Kidney (tissue), 14 donors: ENCODE results near the gene OTUD3. TPM values are rescaled to one million over a fixed set of nuclear protein-coding genes. Genes with fewer than 3 reads are reported as not detected.

Experiments used
- DNase-seq, 5 donors: peaks; one replicate each; pipeline ENCODE4 v3.0.0-alpha.2; 2013 to 2020
- FAIRE-seq: peaks from 2 replicates; lab custom pipeline; 2012; peaks lifted over from hg19 to GRCh38; lab: Jason Lieb, UNC
- H3K27ac ChIP-seq, 2 donors: one replicate each; pipeline ENCODE4 v1.7.0; 2013; ENCODE audit warnings: low read depth in 2 of 2, low read length in 2 of 2, inconsistent platforms in 1 of 2
- H3K27me3 ChIP-seq: one replicate; pipeline ENCODE4 v1.7.1; 2013; ENCODE audit warnings: low read length, inconsistent platforms; ENCODE audit not compliant: control insufficient read depth, insufficient read depth
- H3K36me3 ChIP-seq, 3 donors: one replicate each; pipeline versions ENCODE4 v1.7.0 to v1.7.1; 2013; ENCODE audit warnings: low read length in 3 of 3, control low read depth in 1 of 3, inconsistent platforms in 1 of 3; ENCODE audit not compliant: insufficient read depth in 3 of 3, control insufficient read depth in 2 of 3
- H3K4me1 ChIP-seq, 3 donors: one replicate each; pipeline versions ENCODE4 v1.7.0 to v1.7.1; 2013; ENCODE audit warnings: low read length in 3 of 3, inconsistent platforms in 1 of 3, low read depth in 1 of 3; ENCODE audit not compliant: control insufficient read depth in 2 of 3, insufficient read depth in 2 of 3
- H3K4me3 ChIP-seq, 3 donors: one replicate each; pipeline versions ENCODE4 v1.7.0 to v1.8.1; 2013; ENCODE audit warnings: low read length in 3 of 3, control low read depth in 1 of 3, inconsistent platforms in 1 of 3
- H3K9ac ChIP-seq, 3 donors: one replicate each; pipeline versions ENCODE4 v1.7.0 to v1.7.1; 2013; ENCODE audit warnings: low read length in 3 of 3, control low read depth in 1 of 3, inconsistent platforms in 1 of 3
- H3K9me3 ChIP-seq, 3 donors: one replicate each; pipeline versions ENCODE4 v1.7.0 to v1.7.1; 2013; ENCODE audit warnings: low read length in 3 of 3, control low read depth in 1 of 3, inconsistent platforms in 1 of 3; ENCODE audit not compliant: control insufficient read depth in 2 of 3, insufficient read depth in 1 of 3
- intact Hi-C: fragments of 100-400 bp; cut with DNase I; formaldehyde crosslinking; loops from one replicate; pipeline ENCODE4 v1.11.1; 2022
- polyA plus RNA-seq: library from polyadenylated mRNA; stranded (reverse); fragments of 350-450 nt; fragmentation: Illumina TruSeq; extraction: RNeasy Lipid Tissue Mini Kit (QIAGEN cat#74804); gene quantifications from one replicate; pipeline ENCODE4 v1.2.3, GENCODE V29; 2014; ENCODE audit warnings: low read depth, low replicate concordance; ENCODE audit not compliant: insufficient read depth
- total RNA-seq: library from RNA; stranded (reverse); fragmentation: NEBNext Ultra II Directional; extraction: Animal tissue kit (Norgen Biotek cat#: 25700); gene quantifications from one replicate; pipeline ENCODE4 v1.2.1, GENCODE V29; 2021
- TF ChIP-seq, protein P1 (sequence below): IDR thresholded peaks from 3 replicates; pipeline ENCODE4 v1.5.1; 2012; ENCODE audit warnings: mild to moderate bottlenecking, moderate library complexity, borderline replicate concordance; ENCODE audit not compliant: insufficient read depth; ENCODE audit errors: extremely low read depth
- donor health status: control.
- donor health status: control.
- donor health status: control.
- donor health status: control.
- donor health status: control.
- donor health status: DM: yes; HTN: yes; CAD: no.
- donor health status: Normal renal cell carcinoma (clear cell type).

OTUD3 gene
- total and polyA plus RNA-seq, 2 donors from 2014 or later: 2.5 to 12.9 TPM

- TF ChIP-seq, protein P1, sequence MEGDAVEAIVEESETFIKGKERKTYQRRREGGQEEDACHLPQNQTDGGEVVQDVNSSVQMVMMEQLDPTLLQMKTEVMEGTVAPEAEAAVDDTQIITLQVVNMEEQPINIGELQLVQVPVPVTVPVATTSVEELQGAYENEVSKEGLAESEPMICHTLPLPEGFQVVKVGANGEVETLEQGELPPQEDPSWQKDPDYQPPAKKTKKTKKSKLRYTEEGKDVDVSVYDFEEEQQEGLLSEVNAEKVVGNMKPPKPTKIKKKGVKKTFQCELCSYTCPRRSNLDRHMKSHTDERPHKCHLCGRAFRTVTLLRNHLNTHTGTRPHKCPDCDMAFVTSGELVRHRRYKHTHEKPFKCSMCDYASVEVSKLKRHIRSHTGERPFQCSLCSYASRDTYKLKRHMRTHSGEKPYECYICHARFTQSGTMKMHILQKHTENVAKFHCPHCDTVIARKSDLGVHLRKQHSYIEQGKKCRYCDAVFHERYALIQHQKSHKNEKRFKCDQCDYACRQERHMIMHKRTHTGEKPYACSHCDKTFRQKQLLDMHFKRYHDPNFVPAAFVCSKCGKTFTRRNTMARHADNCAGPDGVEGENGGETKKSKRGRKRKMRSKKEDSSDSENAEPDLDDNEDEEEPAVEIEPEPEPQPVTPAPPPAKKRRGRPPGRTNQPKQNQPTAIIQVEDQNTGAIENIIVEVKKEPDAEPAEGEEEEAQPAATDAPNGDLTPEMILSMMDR: no peak
- intact Hi-C loops: no loop called here
- no peak overlapping the region for H3K4me3 ChIP-seq
- no peaks in the 10 kb centered on the region for H3K4me1 ChIP-seq
- DNase-seq (no peak), FAIRE-seq (no peak)
- no peak overlapping the region for H3K27ac ChIP-seq
- no peak overlapping the region for H3K9ac ChIP-seq
- H3K36me3 ChIP-seq: no peaks in the 10 kb centered on the region
- peaks cover 0 to 4% (median 0%) of the 10 kb centered on the region in 3 donors for H3K9me3 ChIP-seq
- H3K27me3 ChIP-seq: no peaks in the 10 kb centered on the region
Measured at GRCh38 chr1:19860418-19860817, 21.8 kb upstream of the OTUD3 start.

DNA sequence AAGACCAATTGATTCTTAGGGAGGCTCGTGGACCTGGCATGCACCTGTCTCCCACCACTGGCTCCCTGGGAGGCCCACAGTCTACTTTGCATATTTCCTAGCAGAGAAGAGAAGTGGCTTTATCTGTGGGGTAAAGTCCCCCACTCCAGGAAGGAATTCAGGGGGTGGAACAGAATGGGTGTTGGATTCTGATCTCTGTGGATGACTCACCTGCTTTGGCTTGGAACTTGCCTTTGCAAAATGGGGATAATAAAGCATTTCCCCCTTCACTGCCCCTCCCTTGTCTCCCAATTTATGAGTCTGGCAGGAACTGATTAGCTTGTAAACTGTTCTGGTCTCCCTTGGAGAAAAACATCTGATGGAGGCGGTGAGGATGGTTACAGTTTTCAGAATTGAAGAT lies 21.2 kb upstream of the OTUD3 start:
- Histone ChIP-seq H3K4me3 (no peak overlapping the region), H3K9ac (no peak overlapping the region), H3K36me3 (no peaks in the 10 kb centered on the region), H3K27me3 (no peaks in the 10 kb centered on the region), H3K9me3 (peaks cover 0 to 4% (median 0%) of the 10 kb centered on the region in 3 donors), H3K27ac (no peak overlapping the region), H3K4me1 (no peaks in the 10 kb centered on the region)
- FAIRE-seq (no peak), DNase-seq (no peak)
- TF ChIP-seq, protein P1: no peak
- intact Hi-C loops: no loop called here

DNA sequence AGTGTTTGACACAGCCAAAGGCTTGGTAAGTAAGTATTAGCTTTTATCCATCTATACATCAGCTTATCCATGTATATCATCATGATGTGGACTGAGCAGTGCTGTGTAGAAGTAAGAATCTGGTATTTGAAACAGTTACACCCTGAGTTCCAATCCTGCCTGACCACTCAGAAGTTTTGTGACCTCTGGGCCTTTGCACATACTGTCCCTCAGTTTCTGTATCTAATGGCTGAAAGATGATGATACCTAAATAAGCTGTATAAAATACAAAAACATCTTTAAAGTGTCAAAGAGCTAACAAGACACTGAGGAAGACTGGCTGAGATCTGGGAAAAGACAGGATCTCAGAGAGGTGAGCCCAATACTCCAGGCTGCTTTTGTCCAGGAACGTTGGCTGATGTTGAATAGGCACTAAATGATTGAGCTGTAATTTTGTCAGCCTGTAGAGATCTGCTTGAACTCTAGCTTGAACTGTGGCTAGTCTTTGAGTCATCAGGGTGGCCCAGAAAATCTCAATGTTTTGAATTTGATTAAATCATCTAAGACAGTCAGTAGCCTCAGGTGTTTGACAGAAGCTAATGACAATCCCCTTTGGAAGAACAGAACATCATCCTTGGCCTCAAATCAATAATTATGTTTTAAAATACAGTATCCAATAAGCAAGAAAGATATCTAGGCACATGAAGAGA lies 20.2 kb upstream of the OTUD3 start:
- FAIRE-seq (no peak), DNase-seq (no peak)
- H3K4me1 ChIP-seq: no peaks in the 10 kb centered on the region
- no peaks in the 10 kb centered on the region for H3K36me3 ChIP-seq
- TF ChIP-seq, protein P1: no peak
- intact Hi-C loops: no loop called here
- no peaks in the 10 kb centered on the region for H3K27me3 ChIP-seq
- H3K27ac ChIP-seq: no peak overlapping the region
- H3K4me3 ChIP-seq: no peak overlapping the region
- no peak overlapping the region for H3K9ac ChIP-seq
- peaks cover 0 to 4% (median 0%) of the 10 kb centered on the region in 3 donors for H3K9me3 ChIP-seq
